ENCODE results near the gene CCDC18. TPM values are rescaled to one million over a fixed set of nuclear protein-coding genes. Genes with fewer than 3 reads are reported as not detected.
"Not testable (repeated sequence)": the region's sequence is repeated elsewhere in the genome, so short reads cannot be mapped to it uniquely, and the experiment has no call there.

CCDC18 gene
- total and polyA plus RNA-seq, 5 donors = 2.4 to 5.7 (median 3.0) TPM

- H3K4me3 ChIP-seq (ENCODE audit: low read length) = no peak overlapping the region
- H3K4me1 ChIP-seq (ENCODE audit: control insufficient read depth, insufficient read depth, low read length) = peaks cover 3% of the 10 kb centered on the region
- H3K27ac ChIP-seq (ENCODE audit: low read length) = no peak overlapping the region
- H3K9me3 ChIP-seq (ENCODE audit: control insufficient read depth, low read length) = no peaks in the 10 kb centered on the region
- intact Hi-C loops (cut with DNase I) = no loop called here
- DNase-seq (no peak), ATAC-seq (no peak)
- H3K27me3 ChIP-seq (ENCODE audit: control insufficient read depth, insufficient read depth) = no peaks in the 10 kb centered on the region
- WGBS = 62% methylated on average over 1 of the region's 1 CpG
These were observed 29.8 kb upstream of the CCDC18 start for GRCh38 chr1:93150729-93151128.

- Histone ChIP-seq H3K9me3 (ENCODE audit: control insufficient read depth, low read length) (no peaks in the 10 kb centered on the region), H3K27me3 (ENCODE audit: control insufficient read depth, insufficient read depth) (no peaks in the 10 kb centered on the region), H3K27ac (ENCODE audit: low read length) (no peak overlapping the region), H3K4me1 (ENCODE audit: control insufficient read depth, insufficient read depth, low read length) (peaks cover 3% of the 10 kb centered on the region), H3K4me3 (ENCODE audit: low read length) (no peak overlapping the region)
- DNase-seq (no peak), ATAC-seq (no peak)
- intact Hi-C loops (cut with DNase I) = no loop called here
These were observed 29.1 kb upstream of the CCDC18 start for GRCh38 chr1:93151474-93151873.

GRCh38 chr1:93152835-93153234 is 27.7 kb upstream of the CCDC18 start:
- 87% methylated on average over 2 of the region's 2 CpGs for WGBS
- Histone ChIP-seq H3K4me1 (ENCODE audit: control insufficient read depth, insufficient read depth, low read length) (peaks cover 3% of the 10 kb centered on the region), H3K27ac (ENCODE audit: low read length) (no peak overlapping the region), H3K27me3 (ENCODE audit: control insufficient read depth, insufficient read depth) (no peaks in the 10 kb centered on the region), H3K9me3 (ENCODE audit: control insufficient read depth, low read length) (no peaks in the 10 kb centered on the region), H3K4me3 (ENCODE audit: low read length) (no peak overlapping the region)
- ATAC-seq (no peak), DNase-seq (no peak)
- intact Hi-C loops (cut with DNase I) = no loop called here

GRCh38 chr1:93154898-93155297 is 25.6 kb upstream of the CCDC18 start:
- ATAC-seq = no peak
- intact Hi-C loops (cut with DNase I) = no loop called here
- no peaks in the 10 kb centered on the region for H3K9me3 ChIP-seq (ENCODE audit: control insufficient read depth, low read length)

GRCh38 chr1:93155335-93155734 is 25.2 kb upstream of the CCDC18 start:
- ATAC-seq = no peak
- 62% methylated on average over 3 of the region's 3 CpGs for WGBS

More at GRCh38 chr1:93154898-93155297, 25.6 kb upstream of the CCDC18 start:
- Histone ChIP-seq H3K27ac (ENCODE audit: low read length) (no peak overlapping the region), H3K27me3 (ENCODE audit: control insufficient read depth, insufficient read depth) (no peaks in the 10 kb centered on the region), H3K4me3 (ENCODE audit: low read length) (no peak overlapping the region), H3K4me1 (ENCODE audit: control insufficient read depth, insufficient read depth, low read length) (no peaks in the 10 kb centered on the region)
- no peak for DNase-seq

GRCh38 chr1:93159337-93159736 is 21.2 kb upstream of the CCDC18 start:
- Histone ChIP-seq H3K4me1 (ENCODE audit: control insufficient read depth, insufficient read depth, low read length) (no peaks in the 10 kb centered on the region), H3K27me3 (ENCODE audit: control insufficient read depth, insufficient read depth) (no peaks in the 10 kb centered on the region), H3K27ac (ENCODE audit: low read length) (no peak overlapping the region), H3K4me3 (ENCODE audit: low read length) (no peak overlapping the region), H3K9me3 (ENCODE audit: control insufficient read depth, low read length) (no peaks in the 10 kb centered on the region)
- 78% methylated on average over 2 of the region's 2 CpGs for WGBS
- DNase-seq (no peak), ATAC-seq (no peak)
- intact Hi-C loops (cut with DNase I) = no loop called here

More at GRCh38 chr1:93155335-93155734, 25.2 kb upstream of the CCDC18 start:
- intact Hi-C loops (cut with DNase I) = no loop called here
- Histone ChIP-seq H3K4me3 (ENCODE audit: low read length) (no peak overlapping the region), H3K27ac (ENCODE audit: low read length) (no peak overlapping the region), H3K27me3 (ENCODE audit: control insufficient read depth, insufficient read depth) (no peaks in the 10 kb centered on the region), H3K9me3 (ENCODE audit: control insufficient read depth, low read length) (no peaks in the 10 kb centered on the region), H3K4me1 (ENCODE audit: control insufficient read depth, insufficient read depth, low read length) (no peaks in the 10 kb centered on the region)
- DNase-seq = no peak

- ATAC-seq; H3K27ac ChIP-seq (ENCODE audit: low read length); intact Hi-C loops (cut with DNase I); H3K27me3 ChIP-seq (ENCODE audit: control insufficient read depth, insufficient read depth); H3K4me1 ChIP-seq (ENCODE audit: control insufficient read depth, insufficient read depth, low read length); H3K4me3 ChIP-seq (ENCODE audit: low read length); DNase-seq; H3K9me3 ChIP-seq (ENCODE audit: control insufficient read depth, low read length): not testable (repeated sequence)
- 94% methylated on average over 8 of the region's 8 CpGs for WGBS
These were observed 17.2 kb upstream of the CCDC18 start for GRCh38 chr1:93163314-93163713.

- Histone ChIP-seq H3K9me3 (ENCODE audit: control insufficient read depth, low read length) (no peaks in the 10 kb centered on the region), H3K27me3 (ENCODE audit: control insufficient read depth, insufficient read depth) (no peaks in the 10 kb centered on the region), H3K4me1 (ENCODE audit: control insufficient read depth, insufficient read depth, low read length) (peaks cover 2% of the 10 kb centered on the region), H3K4me3 (ENCODE audit: low read length) (no peak overlapping the region), H3K27ac (ENCODE audit: low read length) (no peak overlapping the region)
- ATAC-seq (peak; percentile 40 to 51), DNase-seq (no peak)
- intact Hi-C loops (cut with DNase I) = no loop called here
- 54% methylated on average over 2 of the region's 2 CpGs for WGBS
These were observed 15.7 kb upstream of the CCDC18 start for GRCh38 chr1:93164816-93165215.

GRCh38 chr1:93165895-93166294 is 14.6 kb upstream of the CCDC18 start:
- DNase-seq; H3K27me3 ChIP-seq (ENCODE audit: control insufficient read depth, insufficient read depth); H3K4me3 ChIP-seq (ENCODE audit: low read length); ATAC-seq; intact Hi-C loops (cut with DNase I); H3K9me3 ChIP-seq (ENCODE audit: control insufficient read depth, low read length); H3K27ac ChIP-seq (ENCODE audit: low read length); H3K4me1 ChIP-seq (ENCODE audit: control insufficient read depth, insufficient read depth, low read length): not testable (repeated sequence)
- 95% methylated on average over 1 of the region's 1 CpG for WGBS

GRCh38 chr1:93167006-93167405 is 13.5 kb upstream of the CCDC18 start:
- Histone ChIP-seq H3K4me1 (ENCODE audit: control insufficient read depth, insufficient read depth, low read length) (peaks cover 2% of the 10 kb centered on the region), H3K27me3 (ENCODE audit: control insufficient read depth, insufficient read depth) (no peaks in the 10 kb centered on the region), H3K9me3 (ENCODE audit: control insufficient read depth, low read length) (no peaks in the 10 kb centered on the region), H3K27ac (ENCODE audit: low read length) (no peak overlapping the region), H3K4me3 (ENCODE audit: low read length) (no peak overlapping the region)
- intact Hi-C loops (cut with DNase I) = no loop called here
- DNase-seq = no peak
- ATAC-seq = no peak

GRCh38 chr1:93170141-93170678 is 10.3 kb upstream of the CCDC18 start:
- ATAC-seq; H3K27me3 ChIP-seq (ENCODE audit: control insufficient read depth, insufficient read depth); H3K27ac ChIP-seq (ENCODE audit: low read length); H3K4me1 ChIP-seq (ENCODE audit: control insufficient read depth, insufficient read depth, low read length); H3K4me3 ChIP-seq (ENCODE audit: low read length); H3K9me3 ChIP-seq (ENCODE audit: control insufficient read depth, low read length); intact Hi-C loops (cut with DNase I): not testable (repeated sequence)
- WGBS = 97% methylated on average over 36 of the region's 36 CpGs
- peak in 2 of 3 donors; percentile 47 to 59 for DNase-seq

- WGBS = 70% methylated on average over 1 of the region's 1 CpG
- H3K27me3 ChIP-seq (ENCODE audit: control insufficient read depth, insufficient read depth) = no peaks in the 10 kb centered on the region
- H3K4me1 ChIP-seq (ENCODE audit: control insufficient read depth, insufficient read depth, low read length) = no peaks in the 10 kb centered on the region
- H3K27ac ChIP-seq (ENCODE audit: low read length) = no peak overlapping the region
- intact Hi-C loops (cut with DNase I) = no loop called here
- DNase-seq (no peak), ATAC-seq (no peak)
- H3K9me3 ChIP-seq (ENCODE audit: control insufficient read depth, low read length) = no peaks in the 10 kb centered on the region
- no peak overlapping the region for H3K4me3 ChIP-seq (ENCODE audit: low read length)
These were observed 8.9 kb upstream of the CCDC18 start for GRCh38 chr1:93171549-93172034.
